Kidney capillary endothelial cell (primary cell): ENCODE measurements around the gene ACTR3C.
"Not testable (repeated sequence)": the region's sequence is repeated elsewhere in the genome, so short reads cannot be mapped to it uniquely, and the experiment has no call there.

Experiments used
- DNase-seq: peaks from one replicate; pipeline ENCODE4 v3.0.0-alpha.2; 2018; ENCODE audit warnings: low spot score

The ACTR3C gene

DNA sequence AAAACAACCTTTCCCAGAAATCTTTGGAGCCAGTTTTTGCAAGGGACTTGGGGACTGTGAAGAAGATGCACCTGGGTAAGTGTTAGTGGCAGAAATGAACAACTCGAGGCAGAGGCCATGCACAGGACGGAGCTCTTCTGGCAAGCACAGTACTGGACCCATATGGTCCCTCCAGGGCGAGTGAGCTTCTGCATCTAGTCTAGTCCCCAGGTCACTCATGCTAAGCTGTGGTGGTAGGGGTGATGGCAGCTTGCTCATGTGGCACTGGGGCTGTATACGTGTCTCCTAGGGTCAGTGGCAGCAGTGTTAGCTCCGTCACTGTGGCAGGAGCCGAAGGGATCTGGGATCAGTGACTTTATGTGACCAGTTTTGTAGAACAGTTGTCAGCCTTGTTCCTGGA, 9.5 kb downstream of the ACTR3C start:
- DNase-seq: no peak

DNA sequence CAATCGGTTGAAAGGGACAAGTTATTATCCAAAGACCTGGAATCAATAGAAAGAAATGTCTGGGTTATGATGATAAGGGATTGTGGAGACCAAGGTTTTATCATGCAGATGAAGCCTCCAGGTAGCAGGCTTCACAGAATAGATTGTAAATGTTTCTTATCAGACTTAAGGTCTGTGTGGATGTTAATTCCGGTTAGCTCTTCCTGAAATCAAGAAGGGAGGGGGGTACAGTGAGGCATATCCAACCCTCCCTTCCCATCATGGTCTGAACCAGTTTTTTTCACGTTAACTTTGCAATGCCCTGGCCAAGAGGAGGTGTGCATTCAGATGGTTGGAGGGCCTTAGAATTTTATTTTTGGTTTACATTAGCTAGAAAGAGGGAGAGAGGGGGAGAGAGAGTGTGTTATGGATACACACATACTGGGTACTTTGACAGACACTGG, 10.0 kb downstream of the ACTR3C start:
- DNase-seq: no peak

DNA sequence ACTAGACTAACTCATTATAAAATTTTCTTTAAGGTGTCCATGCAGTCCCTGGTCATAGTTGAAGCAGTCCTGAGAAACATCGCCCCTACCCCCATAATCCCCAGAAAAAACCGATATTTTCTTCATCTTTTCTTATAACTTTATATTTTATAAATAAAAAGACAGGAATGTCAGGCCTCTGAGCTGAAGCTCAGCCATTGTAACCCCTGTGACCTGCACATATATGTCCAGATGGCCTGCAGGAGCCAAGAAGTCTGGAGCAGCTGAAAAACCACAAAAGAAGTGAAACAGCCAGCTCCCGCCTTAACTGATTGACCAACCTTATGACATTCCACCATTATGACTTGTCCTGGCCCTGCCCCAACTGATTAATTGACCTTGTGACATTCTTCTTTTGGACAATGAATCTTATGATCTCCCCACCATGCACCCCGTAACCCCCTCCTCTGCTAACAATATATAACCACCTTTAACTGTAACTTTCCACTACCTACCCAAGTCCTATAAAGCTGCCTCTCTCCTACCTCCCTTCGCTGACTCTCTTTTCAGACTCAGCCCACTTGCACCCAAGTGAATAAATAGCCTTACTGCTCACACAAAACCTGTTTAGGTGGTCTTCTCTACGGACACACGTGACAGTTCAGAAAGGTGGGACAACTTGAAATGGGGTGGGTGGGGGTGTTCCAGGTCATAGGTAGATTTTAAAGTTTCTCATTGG, 10.5 kb downstream of the ACTR3C start:
- DNase-seq: not testable (repeated sequence)

DNA sequence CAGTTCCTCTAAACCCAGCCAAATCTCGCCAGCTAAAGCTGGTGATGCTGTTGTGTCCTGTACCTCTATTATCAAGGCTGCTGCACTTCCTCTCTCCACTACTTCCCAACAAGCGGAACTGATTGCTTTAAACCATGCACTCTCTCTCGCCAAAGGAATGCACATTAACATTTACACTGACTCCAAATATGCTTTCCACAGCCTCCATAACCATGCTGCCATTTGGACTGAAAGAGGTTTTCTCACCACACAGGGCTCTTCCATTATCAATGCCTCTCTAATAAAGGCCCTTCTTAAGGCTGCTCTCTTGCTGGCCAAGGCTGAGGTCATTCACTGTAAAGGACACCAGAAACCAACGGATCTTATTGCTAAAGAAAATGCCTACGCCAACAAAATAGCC, 11.6 kb downstream of the ACTR3C start:
- DNase-seq: no peak

DNA sequence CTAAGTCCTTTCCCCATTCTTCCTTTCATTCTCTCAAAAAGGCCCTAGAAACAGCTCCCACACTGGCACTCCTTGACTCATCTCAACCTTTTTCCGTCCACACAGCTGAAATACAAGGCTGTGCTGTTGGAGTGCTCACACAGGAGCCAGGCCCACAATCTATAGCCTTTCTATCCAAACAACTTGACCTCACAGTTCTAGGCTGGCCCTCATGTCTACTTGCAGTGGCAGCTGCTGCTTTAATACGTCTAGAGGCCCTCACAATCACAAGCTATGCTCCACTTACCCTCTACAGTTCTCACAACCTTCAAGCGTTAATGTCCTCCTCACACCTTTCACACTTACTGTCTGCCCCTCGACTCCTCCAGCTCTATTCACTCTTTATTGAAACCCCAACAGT, 12.2 kb downstream of the ACTR3C start:
- no peak for DNase-seq

DNA sequence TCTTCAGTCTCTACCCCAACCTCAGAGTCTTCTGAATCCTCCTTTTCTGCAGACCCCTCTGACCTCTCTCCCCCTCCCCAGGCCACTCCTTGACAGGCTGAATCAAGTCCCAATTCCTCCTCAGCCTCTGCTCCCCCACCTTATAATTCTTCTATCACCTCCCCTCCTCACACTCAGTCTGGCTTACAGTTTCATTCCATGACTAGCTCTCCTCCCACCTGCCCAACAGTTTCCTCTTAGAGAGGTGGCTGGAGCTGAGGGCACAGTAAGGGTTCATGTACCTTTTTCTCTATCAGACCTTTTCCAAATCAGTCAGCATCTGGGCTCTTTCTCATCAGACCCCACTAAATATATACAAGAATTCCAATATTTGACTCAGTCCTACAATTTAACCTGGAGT, 14.8 kb downstream of the ACTR3C start:
- no peak for DNase-seq

DNA sequence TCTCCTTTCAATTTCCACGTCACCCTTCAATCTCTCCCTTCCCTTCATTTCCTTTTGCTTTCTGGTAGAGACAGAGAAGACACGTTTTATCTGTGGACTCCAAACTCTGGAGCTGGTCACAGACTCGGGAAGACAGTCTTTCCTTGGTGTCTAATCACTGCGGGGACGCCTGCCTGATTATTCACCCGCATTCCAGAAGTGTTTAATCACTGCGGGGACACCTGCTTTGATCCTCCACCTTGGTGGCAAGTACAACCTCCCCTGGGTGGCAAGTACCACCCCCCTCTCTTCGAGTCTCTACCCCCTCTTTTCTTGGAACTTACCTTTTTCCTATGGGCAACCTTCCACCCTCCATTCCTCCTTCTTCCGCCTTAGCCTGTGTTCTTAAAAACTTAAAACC, 15.4 kb downstream of the ACTR3C start:
- DNase-seq: no peak

DNA sequence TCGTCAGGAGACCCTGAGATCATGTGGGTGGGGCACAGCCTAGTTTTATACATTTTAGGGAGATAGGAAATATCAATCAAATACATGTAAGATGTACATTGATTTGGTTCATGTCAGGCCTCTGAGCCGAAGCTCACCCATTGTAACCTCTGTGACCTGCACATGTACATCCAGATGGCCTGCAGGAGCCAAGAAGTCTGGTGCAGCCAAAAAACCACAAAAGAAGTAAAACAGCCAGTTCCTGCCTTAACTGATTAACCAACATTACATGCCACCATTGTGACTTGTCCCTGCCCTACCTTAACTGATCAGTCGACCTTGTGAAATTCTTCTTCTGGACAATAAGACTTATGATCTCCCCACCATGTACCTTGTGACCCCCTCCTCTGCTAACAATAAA, 16.2 kb downstream of the ACTR3C start:
- no peak for DNase-seq

DNA sequence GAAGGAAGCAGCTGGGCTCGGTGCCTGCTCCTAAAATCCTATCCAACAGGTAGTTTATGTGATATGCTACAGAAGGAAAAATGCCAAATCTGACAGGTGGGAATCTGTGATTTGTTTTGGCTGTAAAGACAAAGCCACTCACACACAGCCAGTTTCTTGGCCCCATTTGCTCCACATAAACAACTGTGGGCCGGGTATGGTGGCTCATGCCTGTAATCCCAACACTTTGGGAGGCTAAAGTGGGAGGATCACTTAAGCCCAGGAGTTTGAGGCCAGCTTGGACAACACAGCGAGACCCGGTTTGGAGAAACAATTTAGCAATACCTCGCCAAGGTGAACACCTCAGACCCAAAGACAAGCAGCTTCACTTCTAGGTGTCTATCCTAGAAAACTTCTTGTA, 17.0 kb downstream of the ACTR3C start:
- DNase-seq: not testable (repeated sequence)

DNA sequence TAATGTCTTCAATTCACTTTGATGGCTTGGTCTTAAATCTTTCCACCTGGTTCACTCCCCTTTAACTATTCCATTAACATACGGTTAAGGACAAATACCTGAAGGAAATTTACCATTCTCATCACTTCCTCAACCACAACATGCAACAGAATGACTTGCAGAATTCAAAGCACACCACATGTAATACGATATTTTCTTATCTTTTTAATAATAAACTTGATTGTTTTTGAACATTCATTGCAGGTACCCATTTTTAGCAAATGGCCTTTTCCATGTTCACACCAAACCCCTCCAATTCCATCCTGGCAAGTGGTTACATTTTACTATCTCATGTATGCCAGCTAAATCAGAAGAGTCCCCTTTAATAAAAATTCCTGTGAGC, 17.5 kb downstream of the ACTR3C start:
- DNase-seq: not testable (repeated sequence)

DNA sequence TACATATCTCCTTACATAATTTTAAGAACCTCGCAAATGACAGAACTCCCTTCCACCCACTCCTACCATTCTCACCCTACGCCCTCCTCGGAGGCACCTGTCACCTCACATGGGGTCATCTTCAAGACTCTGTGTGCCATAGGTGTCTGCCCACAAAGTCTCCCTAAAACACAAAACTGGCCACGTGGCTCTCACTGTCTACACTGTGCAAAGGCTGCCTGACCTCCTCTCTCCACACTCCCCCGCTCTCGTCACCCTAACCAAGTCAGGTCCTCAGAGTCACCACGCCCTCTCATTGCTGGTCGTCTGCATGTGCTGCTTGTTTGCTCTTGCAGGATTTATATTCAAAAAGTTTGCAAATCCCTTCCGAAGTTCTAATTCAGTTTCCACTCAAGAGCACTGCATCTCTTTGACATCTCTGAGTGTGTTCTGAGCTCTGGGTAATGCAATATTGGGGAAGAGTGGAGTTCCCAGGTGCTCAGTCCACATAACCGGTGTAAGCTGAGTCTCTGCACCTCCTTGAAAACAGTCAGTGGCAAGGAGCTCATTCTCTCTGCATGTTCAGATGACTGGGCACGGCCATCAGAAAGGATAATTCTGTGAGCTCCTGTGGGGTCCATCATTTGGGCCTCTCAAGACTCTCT, 18.0 kb downstream of the ACTR3C start:
- DNase-seq: not testable (repeated sequence)

DNA sequence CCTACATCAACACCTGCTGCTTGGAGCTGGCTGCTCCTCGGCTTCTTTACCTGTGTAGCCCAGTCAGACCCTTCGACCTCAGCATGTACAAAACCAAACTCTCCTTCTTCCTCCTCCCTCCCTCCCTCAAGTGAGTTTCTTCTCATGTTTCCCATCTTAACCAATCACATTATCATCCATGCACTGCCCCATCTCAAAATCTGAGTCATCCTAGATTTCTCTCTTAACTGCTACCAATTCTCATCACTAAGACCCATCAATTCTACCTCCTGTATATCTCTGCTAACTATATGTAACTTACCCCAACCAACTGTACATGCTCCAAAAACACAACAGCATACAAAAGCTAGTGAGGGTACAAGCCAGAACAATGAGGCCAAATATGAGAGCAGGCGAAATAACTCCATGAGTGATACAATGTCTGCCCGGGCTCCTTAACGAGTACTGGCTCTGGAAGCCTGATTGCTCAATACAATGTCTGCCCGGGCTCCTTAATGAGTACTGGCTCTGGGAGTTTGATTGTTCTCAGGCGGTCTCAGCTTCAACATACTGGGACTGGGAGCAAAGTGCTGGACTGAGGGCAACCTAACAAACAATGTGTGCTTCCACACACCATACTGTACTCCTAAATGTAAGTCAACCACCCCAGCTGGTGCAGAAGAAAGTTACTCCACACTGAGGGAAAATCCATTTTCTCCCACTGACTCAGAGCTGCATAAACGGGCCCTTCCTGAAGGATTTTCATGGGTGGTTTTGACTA, 18.7 kb downstream of the ACTR3C start:
- DNase-seq: not testable (repeated sequence)

DNA sequence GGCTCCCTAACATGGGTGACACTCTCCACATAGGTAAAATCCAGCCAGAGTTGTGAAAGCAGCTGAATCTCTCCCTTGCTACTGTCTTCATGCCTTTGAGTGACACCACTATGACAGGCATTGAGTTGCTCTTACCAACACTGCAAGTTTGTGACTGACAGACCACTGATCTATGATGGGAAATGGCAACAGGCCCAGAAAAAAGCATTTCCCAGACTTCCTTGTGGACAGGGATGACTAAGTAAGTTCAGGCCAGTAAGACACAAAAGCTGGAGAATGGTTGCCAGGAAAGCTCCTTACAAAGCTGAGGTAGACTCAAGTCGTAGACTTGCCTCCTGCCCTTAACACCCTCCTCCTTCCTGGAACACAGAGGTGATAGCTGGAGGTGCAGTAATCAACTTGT, 20.4 kb downstream of the ACTR3C start:
- DNase-seq: not testable (repeated sequence)

DNA sequence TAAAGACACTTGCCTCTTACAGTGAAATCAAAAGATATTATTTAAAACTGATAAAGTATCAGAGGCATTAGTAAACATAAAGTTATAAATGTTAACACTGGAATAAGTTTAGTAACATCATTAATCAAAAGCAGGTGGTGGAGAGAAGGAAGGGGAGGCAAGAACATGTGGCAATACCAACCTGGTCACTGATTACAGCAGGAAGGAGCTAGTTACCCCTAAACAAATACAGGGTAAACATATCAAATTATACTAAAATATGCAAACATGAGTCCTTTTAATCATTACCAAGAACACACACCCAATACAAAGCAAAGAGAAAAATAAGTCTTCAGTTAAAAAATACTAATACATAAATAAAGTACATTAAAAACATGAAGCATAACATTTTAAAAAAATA, 25.4 kb downstream of the ACTR3C start:
- not testable (repeated sequence) for DNase-seq

DNA sequence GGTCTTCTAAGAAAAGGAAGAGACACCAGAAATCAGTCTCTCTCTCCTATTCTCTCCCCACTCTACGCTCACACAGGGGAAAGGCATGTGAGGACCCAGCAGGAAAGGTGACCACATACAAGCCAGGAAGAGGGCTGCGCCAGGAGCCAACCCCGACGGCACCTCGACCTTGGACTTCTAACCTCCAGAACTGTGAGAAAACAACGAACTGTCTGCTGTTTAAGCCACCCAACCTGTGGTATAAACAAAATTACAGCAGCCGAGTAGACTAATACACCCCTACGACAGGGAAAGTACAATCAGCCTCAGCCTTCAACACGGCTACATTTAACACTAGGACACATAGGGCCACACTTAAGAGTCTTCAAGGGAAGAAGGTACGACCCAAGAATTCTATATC, 26.5 kb downstream of the ACTR3C start:
- not testable (repeated sequence) for DNase-seq

DNA sequence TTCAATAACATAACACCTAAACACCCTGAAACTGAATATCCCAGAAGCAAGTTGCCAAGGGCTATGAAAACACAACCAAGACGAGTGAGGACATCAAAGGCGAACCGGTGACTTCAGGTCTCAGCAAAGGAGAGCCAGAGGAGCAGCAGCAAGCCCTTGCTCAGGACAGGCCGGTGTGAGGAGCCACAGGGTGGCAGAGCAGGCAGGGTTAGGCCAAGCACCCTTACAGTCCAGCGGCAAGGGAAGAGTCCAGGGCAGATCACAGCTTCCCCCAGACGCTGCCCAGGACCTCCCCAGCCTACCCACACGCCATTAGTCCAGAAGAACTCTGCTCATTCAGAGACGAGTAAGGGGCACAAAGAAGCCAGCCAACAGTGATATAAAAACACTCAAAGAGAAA, 27.7 kb downstream of the ACTR3C start:
- DNase-seq: not testable (repeated sequence)

DNA sequence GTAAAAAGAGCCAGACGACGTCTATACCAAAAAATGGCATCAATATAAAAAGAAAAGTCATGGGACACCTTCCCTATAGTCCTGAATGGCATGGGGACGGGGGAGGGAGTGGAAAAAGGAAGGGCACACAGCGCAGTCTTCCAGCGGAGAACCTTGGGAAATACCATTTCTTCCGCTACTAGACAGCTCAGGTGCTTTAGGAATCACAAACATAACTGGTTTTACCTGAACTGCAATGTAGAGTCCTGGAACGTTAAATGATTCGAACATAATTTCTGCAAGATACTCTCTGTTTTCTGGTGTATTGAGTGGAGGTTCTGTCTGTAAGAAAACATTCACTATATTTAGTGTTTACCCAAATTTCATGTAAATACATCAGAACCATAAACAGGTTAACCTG, 28.3 kb downstream of the ACTR3C start:
- not testable (repeated sequence) for DNase-seq

DNA sequence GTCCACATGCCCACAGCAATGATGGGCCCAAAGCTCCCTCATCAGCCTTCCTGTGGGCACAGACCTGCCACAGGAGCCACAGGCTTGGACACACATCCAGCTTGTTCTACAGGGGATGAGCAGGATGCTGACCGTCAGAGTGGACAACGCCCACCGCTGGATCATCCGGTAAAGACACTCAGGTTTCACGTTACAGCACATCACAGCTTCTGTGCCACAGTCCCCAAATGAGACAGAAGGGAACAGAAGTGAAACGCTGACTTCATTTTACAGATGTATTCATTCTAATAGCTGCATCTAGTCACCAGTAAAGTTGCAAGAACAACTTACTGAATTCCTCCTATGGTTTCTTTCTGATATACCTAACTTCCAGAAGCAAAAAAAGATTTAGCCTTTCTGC, 33.0 kb downstream of the ACTR3C start:
- DNase-seq: not testable (repeated sequence)

DNA sequence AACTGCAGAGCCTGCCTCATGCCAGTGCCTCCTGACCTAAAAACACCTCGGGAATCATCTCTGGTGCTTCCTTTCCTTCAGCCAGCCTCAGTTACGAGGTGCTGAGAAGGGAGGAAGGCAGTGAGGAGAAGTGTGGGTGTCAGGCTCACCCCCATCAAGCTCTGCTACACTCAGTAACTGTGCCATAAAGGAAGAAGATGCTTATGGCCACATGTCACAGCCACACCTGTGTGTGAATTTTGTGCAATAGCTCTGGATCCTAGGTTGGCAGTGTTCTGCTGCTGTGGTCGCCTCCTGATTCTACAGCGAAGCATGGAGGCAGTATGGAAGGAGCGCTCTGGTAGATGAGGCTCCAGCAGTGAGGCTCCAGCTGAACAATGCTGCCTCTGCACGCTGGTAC, 34.5 kb downstream of the ACTR3C start:
- not testable (repeated sequence) for DNase-seq

DNA sequence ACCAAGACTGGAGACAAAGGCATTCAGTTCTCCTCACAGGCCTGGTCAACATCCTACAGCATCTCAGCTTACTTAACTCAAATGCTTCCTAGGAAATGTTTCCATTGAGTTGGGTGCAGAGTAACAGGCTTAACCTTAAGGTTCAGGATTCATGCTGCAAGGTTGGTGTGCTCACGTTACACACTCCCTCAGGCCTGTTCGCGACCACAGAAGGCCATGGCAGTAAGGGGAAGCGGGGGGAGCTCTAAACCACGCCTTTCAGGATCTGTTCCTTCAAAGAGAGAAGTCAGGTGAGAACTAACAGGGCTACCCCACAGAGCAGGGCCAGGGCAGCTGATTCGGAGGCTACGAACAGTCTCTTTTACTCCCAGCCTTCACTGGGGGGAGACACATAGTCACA, 35.5 kb downstream of the ACTR3C start:
- not testable (repeated sequence) for DNase-seq

DNA sequence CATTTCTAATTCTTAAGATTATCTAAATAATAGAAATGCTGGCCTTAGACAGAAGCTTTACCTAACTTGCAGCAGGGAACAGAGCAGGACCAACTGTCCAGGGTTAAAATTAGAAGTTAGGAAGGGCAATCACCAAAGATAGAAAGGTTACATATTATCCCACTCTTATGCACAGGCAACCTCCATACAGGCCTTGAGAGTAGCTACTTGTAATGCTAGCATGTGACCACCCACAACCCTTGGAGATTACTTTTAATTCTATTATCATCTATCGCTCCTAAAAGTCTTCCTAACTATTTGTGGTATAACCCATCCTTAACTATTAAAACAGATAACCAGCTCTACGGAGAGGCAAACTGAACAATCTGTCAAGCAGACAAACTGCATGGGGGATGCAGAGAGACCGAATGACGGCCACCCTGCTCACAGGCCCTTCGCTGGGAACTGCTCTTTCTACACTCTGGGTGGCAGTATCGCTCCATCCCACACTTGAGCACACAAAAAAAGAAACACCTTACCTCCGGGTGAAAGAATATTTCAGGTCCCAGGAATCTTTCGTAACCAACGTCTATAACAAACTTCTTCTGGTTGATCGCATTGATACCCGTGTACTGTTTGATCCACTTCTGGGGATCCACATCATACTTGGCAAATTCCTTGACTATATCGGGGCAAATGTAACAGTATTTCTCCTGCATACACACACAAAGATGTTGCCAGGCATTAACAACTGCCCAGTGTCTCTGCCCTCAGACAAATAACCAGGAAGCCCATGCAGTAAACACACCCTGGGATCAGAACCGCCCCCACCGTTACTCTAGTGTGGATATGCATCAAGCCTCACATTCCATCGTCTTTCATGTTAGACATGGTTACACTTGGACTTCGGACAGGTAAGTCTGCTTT, 37.2 kb downstream of the ACTR3C start:
- peak; percentile 3 for DNase-seq

DNA sequence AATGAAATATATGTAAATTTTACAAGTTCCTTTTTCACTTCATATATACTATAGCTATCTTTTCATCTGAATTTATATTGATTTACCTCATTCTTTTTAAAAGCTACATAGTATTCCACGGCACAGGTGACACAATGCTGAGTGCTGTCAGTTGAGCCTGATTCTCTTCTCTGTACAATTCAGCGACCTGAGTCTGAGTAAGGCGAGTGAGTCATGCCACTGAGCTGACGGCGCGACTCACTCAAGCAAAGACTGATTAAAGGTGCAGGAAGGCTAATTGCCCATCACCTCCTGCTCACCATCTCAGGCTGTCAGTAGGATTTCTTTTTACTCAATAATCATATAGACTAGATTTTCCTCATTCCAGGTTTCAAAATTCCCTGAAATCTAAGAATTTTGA, 39.7 kb downstream of the ACTR3C start:
- not testable (repeated sequence) for DNase-seq
